Vagina (tissue), 2 donors: ENCODE results near the gene UNC119. TPM values are rescaled to one million over a fixed set of nuclear protein-coding genes. Genes with fewer than 3 reads are reported as not detected.

Experiments
- DNase-seq, 2 donors: peaks; one replicate each; pipeline ENCODE4 v3.0.0-alpha.2; 2017; ENCODE audit errors: extremely low spot score in 2 of 2
- H3K27ac ChIP-seq: fragments of 200-600 bp; sonication (generic); one replicate; pipeline ENCODE4 v1.5.1; 2019
- H3K27me3 ChIP-seq: fragments of 200-600 bp; sonication (generic); one replicate; pipeline ENCODE4 v1.5.1; 2019
- H3K36me3 ChIP-seq, 2 donors: fragments of 200-600 bp; sonication (generic); one replicate each; pipeline ENCODE4 v1.5.1; 2017 to 2019
- H3K4me1 ChIP-seq: fragments of 200-600 bp; sonication (generic); one replicate; pipeline ENCODE4 v1.5.1; 2019
- H3K4me3 ChIP-seq, 2 donors: fragments of 200-600 bp; sonication (generic); 1 replicate in 1 of 2; 2 replicates in 1 of 2; pipeline ENCODE4 v1.5.1; 2016 to 2019
- H3K9me3 ChIP-seq: fragments of 200-600 bp; sonication (generic); one replicate; pipeline ENCODE4 v1.5.1; 2019
- POLR2A ChIP-seq, 2 donors: fragments of 450-650 bp; IDR thresholded peaks; one replicate each; pipeline ENCODE4 v1.6.1; 2017; ENCODE audit warnings: antibody characterized with exemption in 2 of 2, mild to moderate bottlenecking in 2 of 2, moderate library complexity in 2 of 2
- POLR2AphosphoS5 ChIP-seq, 2 donors: sonication (generic); formaldehyde crosslinking; IDR thresholded peaks; one replicate each; pipeline ENCODE4 v1.9.0; 2017; ENCODE audit warnings: antibody characterized with exemption in 2 of 2, mild to moderate bottlenecking in 2 of 2, low read depth in 1 of 2; ENCODE audit not compliant: insufficient read depth in 1 of 2
- intact Hi-C: fragments of 100-400 bp; cut with DNase I; formaldehyde crosslinking; loops from one replicate; pipeline ENCODE4 v1.15.1; 2023
- total RNA-seq: library from RNA; depleted of rRNA; stranded (reverse); fragments of >200 nt; gene quantifications from one replicate; pipeline ENCODE4 v1.2.3, GENCODE V29; 2016
- TF ChIP-seq, protein P1 (sequence below), 3 experiments: fragments of 450-650 bp in 2 of 3; fragments of 200-600 bp in 1 of 3; sonication (generic) in 1 of 3; IDR thresholded peaks; one replicate each; pipeline ENCODE4 v1.5.1; 2017 to 2019; ENCODE audit warnings: antibody characterized with exemption in 3 of 3, mild to moderate bottlenecking in 2 of 3, moderate library complexity in 2 of 3

UNC119 gene
- total RNA-seq, 1 donor from 2014 or later, result 38.1 TPM

DNA sequence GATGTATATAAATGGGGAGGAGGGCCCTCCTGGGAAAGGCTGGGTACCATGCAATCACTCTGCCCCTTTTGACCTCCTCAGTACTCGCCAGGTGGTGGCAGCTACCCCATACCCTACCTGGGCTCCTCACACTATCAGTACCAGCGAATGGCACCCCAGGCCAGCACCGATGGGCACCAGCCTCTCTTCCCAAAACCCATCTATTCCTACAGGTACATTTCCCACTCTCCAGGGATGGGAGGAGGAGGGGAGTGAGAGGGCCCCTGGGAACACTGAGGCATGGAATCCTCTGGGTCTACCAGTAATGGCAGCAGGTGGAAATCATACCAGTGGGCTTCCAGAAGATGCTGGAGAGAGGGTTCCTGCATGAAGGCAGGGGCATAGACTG is 23.4 kb downstream of the UNC119 start:
- no peak for DNase-seq
- intact Hi-C loops, result no loop called here
- Histone ChIP-seq H3K27me3 (no peaks in the 10 kb centered on the region), H3K4me1 (peaks cover 62% of the 10 kb centered on the region), H3K27ac (no peak overlapping the region), H3K9me3 (no peaks in the 10 kb centered on the region), H3K4me3 (no peak overlapping the region), H3K36me3 (no peaks in the 10 kb centered on the region)
- TF ChIP-seq, protein P1, sequence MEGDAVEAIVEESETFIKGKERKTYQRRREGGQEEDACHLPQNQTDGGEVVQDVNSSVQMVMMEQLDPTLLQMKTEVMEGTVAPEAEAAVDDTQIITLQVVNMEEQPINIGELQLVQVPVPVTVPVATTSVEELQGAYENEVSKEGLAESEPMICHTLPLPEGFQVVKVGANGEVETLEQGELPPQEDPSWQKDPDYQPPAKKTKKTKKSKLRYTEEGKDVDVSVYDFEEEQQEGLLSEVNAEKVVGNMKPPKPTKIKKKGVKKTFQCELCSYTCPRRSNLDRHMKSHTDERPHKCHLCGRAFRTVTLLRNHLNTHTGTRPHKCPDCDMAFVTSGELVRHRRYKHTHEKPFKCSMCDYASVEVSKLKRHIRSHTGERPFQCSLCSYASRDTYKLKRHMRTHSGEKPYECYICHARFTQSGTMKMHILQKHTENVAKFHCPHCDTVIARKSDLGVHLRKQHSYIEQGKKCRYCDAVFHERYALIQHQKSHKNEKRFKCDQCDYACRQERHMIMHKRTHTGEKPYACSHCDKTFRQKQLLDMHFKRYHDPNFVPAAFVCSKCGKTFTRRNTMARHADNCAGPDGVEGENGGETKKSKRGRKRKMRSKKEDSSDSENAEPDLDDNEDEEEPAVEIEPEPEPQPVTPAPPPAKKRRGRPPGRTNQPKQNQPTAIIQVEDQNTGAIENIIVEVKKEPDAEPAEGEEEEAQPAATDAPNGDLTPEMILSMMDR (IDR thresholded peaks at IDR 0.05), result no peak
- TF ChIP-seq POLR2A (IDR thresholded peaks at IDR 0.05) (no peak), POLR2AphosphoS5 (IDR thresholded peaks at IDR 0.05; ENCODE audit: insufficient read depth in 1 of 2, low read depth in 1 of 2) (no peak)

DNA sequence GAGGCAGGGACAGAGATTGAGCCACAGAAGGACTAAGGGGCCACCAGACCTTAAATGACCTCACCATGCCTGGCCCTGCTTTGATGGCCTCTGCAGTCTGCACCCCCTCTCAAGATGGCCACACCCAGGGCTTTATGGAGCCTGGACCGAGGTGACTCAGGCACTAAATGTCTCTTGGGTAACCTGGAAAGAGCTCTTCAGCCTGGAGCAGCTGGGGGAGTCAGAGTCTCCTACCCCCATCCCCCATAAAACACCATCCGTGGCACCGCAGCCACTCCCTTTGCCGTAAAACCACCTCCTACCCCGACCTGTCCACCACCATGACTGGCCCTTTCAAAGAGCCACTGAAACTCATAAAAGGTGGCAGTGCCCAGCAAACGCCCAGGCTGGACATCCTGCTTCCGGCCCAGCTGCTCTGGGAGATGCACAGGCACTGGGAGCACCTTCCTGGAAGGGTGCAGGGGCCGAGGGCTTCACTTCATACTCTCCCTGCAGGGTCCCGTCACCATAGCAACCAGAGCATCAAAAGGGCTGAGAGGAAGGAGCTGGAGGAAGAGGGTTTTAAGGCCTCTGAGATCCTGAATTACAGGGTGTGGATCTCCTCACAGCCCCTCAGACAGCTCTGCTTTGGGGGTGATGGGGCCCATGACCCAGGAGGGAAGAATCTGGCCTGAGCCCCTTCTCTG is 24.0 kb downstream of the UNC119 start:
- intact Hi-C loops, result no loop called here
- TF ChIP-seq, protein P1 (IDR thresholded peaks at IDR 0.05), result no peak
- no peak for TF ChIP-seq POLR2AphosphoS5 (IDR thresholded peaks at IDR 0.05; ENCODE audit: insufficient read depth in 1 of 2, low read depth in 1 of 2)
- no peak for TF ChIP-seq POLR2A (IDR thresholded peaks at IDR 0.05)
- H3K36me3 ChIP-seq, result no peaks in the 10 kb centered on the region
- no peaks in the 10 kb centered on the region for H3K9me3 ChIP-seq
- no peak overlapping the region for H3K27ac ChIP-seq
- no peak for DNase-seq
- peaks cover 58% of the 10 kb centered on the region for H3K4me1 ChIP-seq
- no peaks in the 10 kb centered on the region for H3K27me3 ChIP-seq
- no peak overlapping the region for H3K4me3 ChIP-seq

DNA sequence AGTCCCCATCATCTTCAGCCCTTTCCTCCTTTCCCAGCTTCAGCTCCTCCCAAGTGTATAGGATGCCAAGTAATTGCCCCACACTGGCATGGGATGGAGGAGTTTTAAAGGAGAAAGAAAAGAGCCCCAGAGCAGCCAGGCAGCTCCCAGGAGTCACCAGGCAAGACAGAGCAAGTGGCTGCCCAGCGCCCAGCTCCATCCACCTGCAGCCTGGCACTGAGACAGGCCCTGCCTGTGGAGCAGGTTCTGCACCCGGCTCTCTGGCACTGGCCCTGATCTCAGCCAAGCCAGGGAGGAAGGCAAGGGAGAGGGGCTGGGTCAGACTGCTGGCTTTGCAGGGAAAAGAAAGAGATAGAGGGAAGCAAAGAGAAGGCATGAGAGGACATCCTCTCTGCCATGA is 24.6 kb downstream of the UNC119 start:
- Histone ChIP-seq H3K9me3 (no peaks in the 10 kb centered on the region), H3K4me1 (peaks cover 56% of the 10 kb centered on the region), H3K4me3 (no peak overlapping the region), H3K27me3 (no peaks in the 10 kb centered on the region), H3K36me3 (no peaks in the 10 kb centered on the region), H3K27ac (peak overlapping the region; percentile 45)
- DNase-seq, result no peak
- intact Hi-C loops, result no loop called here
- peak; percentile 65 to 78 for TF ChIP-seq POLR2AphosphoS5 (IDR thresholded peaks at IDR 0.05; ENCODE audit: insufficient read depth in 1 of 2, low read depth in 1 of 2)
- no peak for TF ChIP-seq POLR2A (IDR thresholded peaks at IDR 0.05)

DNA sequence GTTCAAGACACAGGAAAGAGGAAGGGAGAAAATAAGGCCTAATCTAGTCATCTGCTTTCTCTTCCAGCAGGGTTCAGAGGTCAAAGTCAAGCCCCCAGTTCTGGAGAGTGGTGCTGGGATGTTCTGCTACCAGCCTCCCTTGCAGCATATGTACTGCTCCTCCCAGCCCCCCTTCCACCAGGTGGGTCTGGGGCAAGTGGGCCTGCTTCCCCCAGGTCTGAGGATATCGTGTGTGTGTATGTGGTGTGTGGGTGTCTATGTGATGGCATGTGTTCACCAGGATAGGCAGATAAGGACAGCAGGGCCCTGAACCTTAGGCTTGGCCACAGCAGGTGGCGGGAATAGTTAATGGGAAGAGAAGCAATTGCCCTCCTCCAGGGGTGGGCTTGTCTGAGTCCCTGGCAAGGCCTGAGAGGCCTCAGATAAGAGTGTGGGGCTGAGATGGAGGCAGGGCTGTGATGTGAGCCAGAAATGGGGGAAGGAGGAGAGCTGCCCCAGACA is 25.2 kb downstream of the UNC119 start:
- peaks cover 49% of the 10 kb centered on the region for H3K4me1 ChIP-seq
- peak overlapping the region; percentile 45 for H3K27ac ChIP-seq

DNA sequence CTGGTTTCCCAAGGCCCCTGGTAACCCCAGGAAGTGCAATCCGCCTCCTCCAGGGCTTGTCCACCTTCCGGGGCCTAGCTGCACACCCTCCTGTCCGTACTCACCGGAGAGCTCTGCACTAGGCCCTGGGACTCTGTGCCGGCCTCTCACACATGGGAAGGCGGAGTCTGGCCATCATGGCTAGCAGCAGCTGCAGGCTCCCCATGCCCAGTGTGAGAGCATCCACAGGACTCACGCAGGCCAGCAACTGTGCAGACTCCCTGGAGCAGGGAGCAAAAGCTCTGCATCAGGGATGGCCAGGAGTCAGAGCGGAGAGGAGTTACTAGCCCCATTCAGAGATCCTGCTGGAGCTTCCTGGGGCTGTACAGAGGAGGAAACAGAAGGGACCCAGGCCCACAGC is 26.0 kb downstream of the UNC119 start:
- Histone ChIP-seq H3K27ac (peak overlapping the region; percentile 67), H3K9me3 (no peaks in the 10 kb centered on the region), H3K4me3 (no peak overlapping the region), H3K4me1 (peaks cover 43% of the 10 kb centered on the region), H3K27me3 (no peaks in the 10 kb centered on the region), H3K36me3 (no peaks in the 10 kb centered on the region)
- no peak for DNase-seq
- intact Hi-C loops, result no loop called here
- TF ChIP-seq, protein P1 (IDR thresholded peaks at IDR 0.05), result no peak
- no peak for TF ChIP-seq POLR2A (IDR thresholded peaks at IDR 0.05)
- TF ChIP-seq POLR2AphosphoS5 (IDR thresholded peaks at IDR 0.05; ENCODE audit: insufficient read depth in 1 of 2, low read depth in 1 of 2), result no peak

More for the DNA sequence above, 25.2 kb downstream of the UNC119 start:
- intact Hi-C loops, result no loop called here
- no peak for TF ChIP-seq POLR2A (IDR thresholded peaks at IDR 0.05)
- no peak for DNase-seq
- H3K27me3 ChIP-seq, result no peaks in the 10 kb centered on the region
- H3K4me3 ChIP-seq, result no peak overlapping the region
- no peaks in the 10 kb centered on the region for H3K9me3 ChIP-seq
- no peaks in the 10 kb centered on the region for H3K36me3 ChIP-seq
